ENCODE results near the gene BCAS2.

DNA sequence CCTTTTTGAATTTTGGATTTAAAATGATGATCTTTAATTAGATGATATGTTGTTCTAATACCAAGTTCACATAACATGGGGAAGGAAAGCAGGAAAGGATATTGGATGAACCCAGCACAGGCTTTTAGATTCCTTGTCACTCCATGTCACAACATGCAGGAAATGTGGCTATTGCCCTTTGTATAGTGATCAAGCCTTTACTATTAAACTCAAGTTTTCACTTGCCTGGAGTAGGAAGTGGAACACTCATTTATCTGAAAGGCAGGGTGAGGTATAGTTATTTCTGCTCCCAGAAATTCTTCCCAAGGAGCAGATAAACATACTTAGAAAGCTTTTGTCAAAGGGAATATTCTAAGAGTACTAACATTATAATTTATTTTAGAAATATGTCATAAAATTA is 37.2 kb upstream of the BCAS2 start:
- TF ChIP-seq, protein P1, sequence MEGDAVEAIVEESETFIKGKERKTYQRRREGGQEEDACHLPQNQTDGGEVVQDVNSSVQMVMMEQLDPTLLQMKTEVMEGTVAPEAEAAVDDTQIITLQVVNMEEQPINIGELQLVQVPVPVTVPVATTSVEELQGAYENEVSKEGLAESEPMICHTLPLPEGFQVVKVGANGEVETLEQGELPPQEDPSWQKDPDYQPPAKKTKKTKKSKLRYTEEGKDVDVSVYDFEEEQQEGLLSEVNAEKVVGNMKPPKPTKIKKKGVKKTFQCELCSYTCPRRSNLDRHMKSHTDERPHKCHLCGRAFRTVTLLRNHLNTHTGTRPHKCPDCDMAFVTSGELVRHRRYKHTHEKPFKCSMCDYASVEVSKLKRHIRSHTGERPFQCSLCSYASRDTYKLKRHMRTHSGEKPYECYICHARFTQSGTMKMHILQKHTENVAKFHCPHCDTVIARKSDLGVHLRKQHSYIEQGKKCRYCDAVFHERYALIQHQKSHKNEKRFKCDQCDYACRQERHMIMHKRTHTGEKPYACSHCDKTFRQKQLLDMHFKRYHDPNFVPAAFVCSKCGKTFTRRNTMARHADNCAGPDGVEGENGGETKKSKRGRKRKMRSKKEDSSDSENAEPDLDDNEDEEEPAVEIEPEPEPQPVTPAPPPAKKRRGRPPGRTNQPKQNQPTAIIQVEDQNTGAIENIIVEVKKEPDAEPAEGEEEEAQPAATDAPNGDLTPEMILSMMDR (conservative IDR thresholded peaks at IDR 0.05; ENCODE audit: low read length): no peak
- no peak for TF ChIP-seq EZH2phosphoT487 (IDR thresholded peaks at IDR 0.05; ENCODE audit: borderline replicate concordance, low read depth, low read length)

All from OCI-LY7 (cell line).